Activated T-cell treated with anti-CD3 and anti-CD28 coated beads, Interleukin-2, amount 50 U/mL, for 72 hours (primary cell): ENCODE results near the gene CST3. TPM values are rescaled to one million over a fixed set of nuclear protein-coding genes. Genes with fewer than 3 reads are reported as not detected.
"Not testable (repeated sequence)": the region's sequence is repeated elsewhere in the genome, so short reads cannot be mapped to it uniquely, and the experiment has no call there.

ENCODE experiments used
- ATAC-seq, 2 donors: fragments of 150-1000 bp; cut with Tn5 transposase; replicated peaks in 1 of 2; 2 replicates each; pipeline ENCODE4 v1.10.0; 2021; ENCODE audit warnings: moderate library complexity in 2 of 2, mild to moderate bottlenecking in 1 of 2
- DNase-seq, 2 donors: peaks; one replicate each; pipeline ENCODE4 v3.0.0; 2021 to 2022; ENCODE audit warnings: mixed read lengths in 1 of 2
- H3K27ac Mint-ChIP-seq: one replicate; pipeline ENCODE4 v1.8.0; 2022; ENCODE audit warnings: mild to moderate bottlenecking, moderate library complexity, mixed read lengths
- H3K27me3 Mint-ChIP-seq: one replicate; pipeline ENCODE4 v1.8.0; 2022; ENCODE audit warnings: low read depth, mixed read lengths
- H3K36me3 Mint-ChIP-seq, 2 donors: one replicate each; pipeline ENCODE4 v1.8.0; 2022; ENCODE audit warnings: mixed read lengths in 2 of 2, mild to moderate bottlenecking in 1 of 2; ENCODE audit not compliant: insufficient read depth in 2 of 2
- H3K4me1 Mint-ChIP-seq: one replicate; pipeline ENCODE4 v1.8.0; 2022; ENCODE audit warnings: low read depth, mixed read lengths
- H3K4me3 Mint-ChIP-seq, 2 donors: one replicate each; pipeline ENCODE4 v1.8.0; 2022; ENCODE audit warnings: mild to moderate bottlenecking in 2 of 2, mixed read lengths in 2 of 2, moderate library complexity in 2 of 2
- H3K9me3 Mint-ChIP-seq, 2 donors: one replicate each; pipeline ENCODE4 v1.8.0; 2022; ENCODE audit warnings: mixed read lengths in 2 of 2
- total RNA-seq, 2 donors: library from RNA; stranded (reverse); gene quantifications; one replicate each; pipeline ENCODE4 v1.2.3, GENCODE V29; 2022

The CST3 gene, protein sequence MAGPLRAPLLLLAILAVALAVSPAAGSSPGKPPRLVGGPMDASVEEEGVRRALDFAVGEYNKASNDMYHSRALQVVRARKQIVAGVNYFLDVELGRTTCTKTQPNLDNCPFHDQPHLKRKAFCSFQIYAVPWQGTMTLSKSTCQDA
- under 1 TPM; 0.22 to 0.30 TPM for total RNA-seq

DNA sequence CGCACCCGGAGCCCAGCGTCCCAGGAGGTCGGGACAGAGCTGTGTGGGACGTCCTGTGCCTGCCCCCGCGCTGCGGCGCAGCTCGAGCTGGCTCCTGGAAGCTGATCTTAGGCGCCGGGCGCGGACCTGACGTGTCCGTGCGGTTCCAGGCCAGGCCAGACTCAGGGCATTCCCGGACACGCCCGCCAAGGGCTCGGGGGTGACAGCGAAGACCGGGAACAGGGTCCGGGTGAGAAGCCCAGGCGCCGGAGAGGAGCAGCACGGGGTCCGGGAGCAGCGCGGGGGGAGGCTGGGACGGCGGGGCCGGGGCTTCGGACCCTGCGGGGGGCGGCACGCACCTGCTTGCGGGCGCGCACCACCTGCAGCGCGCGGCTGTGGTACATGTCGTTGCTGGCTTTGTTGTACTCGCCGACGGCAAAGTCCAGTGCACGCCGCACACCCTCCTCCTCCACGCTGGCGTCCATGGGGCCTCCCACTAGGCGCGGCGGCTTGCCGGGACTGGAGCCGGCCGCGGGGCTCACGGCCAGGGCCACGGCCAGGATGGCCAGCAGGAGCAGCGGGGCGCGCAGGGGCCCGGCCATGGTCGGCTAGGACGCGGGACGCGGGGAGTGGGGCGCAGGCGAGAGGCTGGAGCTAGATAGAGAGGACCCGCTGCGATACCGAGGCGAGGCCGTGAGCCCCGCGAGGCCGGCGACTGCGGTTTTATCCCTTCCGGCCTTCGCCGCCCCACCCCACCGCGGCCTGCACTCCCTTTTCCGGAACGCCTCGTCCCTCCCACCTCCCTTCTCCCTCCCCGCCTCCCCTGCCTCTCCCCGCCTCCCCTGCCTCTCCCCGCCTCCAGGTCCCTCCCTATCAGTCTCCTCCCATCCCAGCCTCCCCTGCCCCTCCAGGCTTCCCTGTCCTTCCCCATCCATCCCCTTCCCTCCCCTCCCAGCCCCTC lies at the start of gene CST3:
Gene CST3 (minus strand): TSS at position 674 of the 940 bp plus-strand sequence. CDS start 93 bp downstream, at position 581.
- ATAC-seq, result peak in 1 of 2 donors; percentile 36
- H3K36me3 Mint-ChIP-seq, result no peaks in the 10 kb centered on the region
- no peaks in the 10 kb centered on the region for H3K9me3 Mint-ChIP-seq
- H3K27me3 Mint-ChIP-seq, result peaks cover 19% of the 10 kb centered on the region
- H3K27ac Mint-ChIP-seq, result no peak within 1 kb of the TSS
- H3K4me1 Mint-ChIP-seq, result peaks cover 5% of the 10 kb centered on the region
- H3K4me3 Mint-ChIP-seq, result peak within 1 kb of the TSS; percentile 58 to 62
- peak in 1 of 2 donors; percentile 5 for DNase-seq

DNA sequence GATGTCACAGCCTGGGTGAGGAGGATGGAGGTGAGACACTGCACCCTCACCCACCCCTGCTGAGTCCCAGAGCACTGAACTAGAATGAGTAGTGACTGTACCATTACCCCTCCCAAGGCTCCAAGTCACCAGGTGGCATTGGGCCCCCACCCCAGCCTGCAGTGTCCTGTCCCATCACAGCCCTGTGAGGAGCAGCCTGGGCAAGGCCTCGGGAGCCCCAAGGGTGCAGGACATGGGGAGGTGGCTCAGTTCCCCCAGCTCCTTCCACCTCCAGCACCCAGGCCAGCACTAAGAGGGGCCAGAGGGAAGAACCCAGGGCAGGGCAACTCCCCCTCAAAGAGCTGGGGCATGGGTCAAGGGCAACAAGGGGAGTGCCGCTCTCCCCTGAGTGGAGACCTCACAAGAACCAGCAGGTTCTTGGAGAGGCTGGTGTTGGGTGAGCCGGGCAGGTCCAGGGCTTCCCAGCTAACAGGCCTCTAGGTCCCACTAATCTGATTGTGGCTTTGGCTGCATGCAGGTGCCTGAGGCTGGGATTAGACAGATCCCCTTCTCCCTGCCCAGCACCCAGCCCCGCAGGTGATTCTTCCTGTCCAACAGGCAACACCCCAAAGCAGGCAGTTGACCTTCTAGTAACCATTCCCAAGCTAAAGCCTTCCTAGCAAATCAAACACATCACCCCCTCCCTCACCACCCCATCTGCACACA lies 48.4 kb upstream of the CST3 start:
- no peak overlapping the region for H3K27ac Mint-ChIP-seq
- no peaks in the 10 kb centered on the region for H3K4me1 Mint-ChIP-seq
- no peaks in the 10 kb centered on the region for H3K36me3 Mint-ChIP-seq

GRCh38 chr20:23685529-23685896 lies 47.8 kb upstream of the CST3 start:
- H3K27me3 Mint-ChIP-seq, DNase-seq, H3K36me3 Mint-ChIP-seq, H3K4me1 Mint-ChIP-seq, H3K27ac Mint-ChIP-seq, H3K9me3 Mint-ChIP-seq, ATAC-seq, H3K4me3 Mint-ChIP-seq: not testable (repeated sequence)

More for the DNA sequence above, 48.4 kb upstream of the CST3 start:
- Mint-ChIP-seq H3K9me3 (no peaks in the 10 kb centered on the region), H3K4me3 (no peak overlapping the region), H3K27me3 (no peaks in the 10 kb centered on the region)
- no peak for DNase-seq
- ATAC-seq, result no peak

GRCh38 chr20:23684261-23684660 lies 46.5 kb upstream of the CST3 start:
- H3K4me1 Mint-ChIP-seq, result no peaks in the 10 kb centered on the region
- no peak for ATAC-seq

DNA sequence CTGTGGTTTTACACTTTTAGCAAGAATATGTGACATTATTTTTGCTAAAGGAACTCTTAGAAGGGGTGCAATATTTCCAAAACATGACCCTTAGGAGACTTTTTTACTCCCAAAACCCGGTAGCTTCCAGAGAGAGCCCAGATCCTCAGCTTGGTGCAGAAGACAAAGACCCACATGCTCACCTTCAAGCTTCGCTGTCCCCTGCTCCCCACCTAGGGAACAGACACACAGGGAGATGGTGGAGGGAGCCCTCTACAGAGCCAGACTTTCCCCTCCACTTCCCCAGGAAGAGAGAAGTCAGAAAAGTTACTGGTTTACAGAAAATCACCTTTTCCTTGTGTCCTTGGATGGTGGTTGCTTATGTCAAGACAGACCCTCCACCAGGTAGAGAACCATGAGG lies 46.1 kb upstream of the CST3 start:
- no peaks in the 10 kb centered on the region for H3K36me3 Mint-ChIP-seq
- no peak overlapping the region for H3K4me3 Mint-ChIP-seq
- no peaks in the 10 kb centered on the region for H3K4me1 Mint-ChIP-seq
- no peaks in the 10 kb centered on the region for H3K27me3 Mint-ChIP-seq
- no peak overlapping the region for H3K27ac Mint-ChIP-seq
- DNase-seq (no peak), ATAC-seq (no peak)
- H3K9me3 Mint-ChIP-seq, result no peaks in the 10 kb centered on the region

More at GRCh38 chr20:23684261-23684660, 46.5 kb upstream of the CST3 start:
- DNase-seq, result no peak
- Mint-ChIP-seq H3K27ac (no peak overlapping the region), H3K9me3 (no peaks in the 10 kb centered on the region), H3K4me3 (no peak overlapping the region), H3K27me3 (no peaks in the 10 kb centered on the region), H3K36me3 (no peaks in the 10 kb centered on the region)

DNA sequence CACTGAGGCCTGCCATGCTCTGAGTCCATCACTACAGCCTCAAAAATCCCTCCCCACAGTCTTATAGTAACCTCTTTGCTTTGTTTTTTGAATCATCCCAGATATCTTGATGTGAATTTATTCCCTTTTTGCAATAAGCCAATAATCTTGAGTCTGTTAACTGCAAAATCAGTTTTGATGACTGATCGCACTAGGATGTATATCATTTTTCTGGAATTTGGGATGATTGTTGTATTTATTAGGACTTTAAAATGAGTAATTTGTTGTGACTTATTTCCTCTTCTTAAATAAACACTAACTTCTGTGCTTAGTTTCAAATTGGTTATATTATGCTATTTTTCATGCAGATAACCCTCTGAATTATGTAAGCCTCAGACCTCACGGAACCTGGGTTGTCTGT lies 45.5 kb upstream of the CST3 start:
- H3K9me3 Mint-ChIP-seq, result no peaks in the 10 kb centered on the region
- DNase-seq (no peak), ATAC-seq (no peak)
- H3K36me3 Mint-ChIP-seq, result no peaks in the 10 kb centered on the region
- no peak overlapping the region for H3K4me3 Mint-ChIP-seq
- no peak overlapping the region for H3K27ac Mint-ChIP-seq
- H3K4me1 Mint-ChIP-seq, result no peaks in the 10 kb centered on the region
- no peaks in the 10 kb centered on the region for H3K27me3 Mint-ChIP-seq

DNA sequence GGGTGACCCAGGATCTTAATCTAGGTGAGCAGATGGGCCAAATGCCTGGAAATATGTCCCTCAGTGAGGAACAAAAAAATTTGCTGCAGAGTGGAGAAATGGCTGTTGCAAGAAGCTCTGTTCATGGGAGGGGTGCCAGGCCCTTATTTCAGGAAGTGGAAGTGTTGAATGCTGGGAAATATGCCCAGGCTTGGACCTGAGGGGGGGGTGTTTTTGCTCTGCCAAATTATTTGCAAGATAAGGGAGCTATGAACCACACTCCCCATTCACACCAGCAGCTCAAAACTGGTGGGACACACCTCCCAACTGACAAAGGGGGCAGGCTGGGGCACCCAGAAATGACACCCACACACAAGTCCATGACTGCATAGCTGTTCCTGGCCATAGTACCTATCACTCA lies 42.4 kb upstream of the CST3 start:
- ATAC-seq, result no peak
- Mint-ChIP-seq H3K9me3 (no peaks in the 10 kb centered on the region), H3K27ac (no peak overlapping the region), H3K4me3 (no peak overlapping the region), H3K4me1 (no peaks in the 10 kb centered on the region), H3K27me3 (no peaks in the 10 kb centered on the region), H3K36me3 (no peaks in the 10 kb centered on the region)
- DNase-seq, result no peak

GRCh38 chr20:23679133-23680092 lies 41.7 kb upstream of the CST3 start:
- Mint-ChIP-seq H3K36me3 (no peaks in the 10 kb centered on the region), H3K4me3 (no peak overlapping the region), H3K4me1 (no peaks in the 10 kb centered on the region), H3K27me3 (no peaks in the 10 kb centered on the region), H3K27ac (no peak overlapping the region), H3K9me3 (no peaks in the 10 kb centered on the region)
- ATAC-seq (no peak), DNase-seq (no peak)

DNA sequence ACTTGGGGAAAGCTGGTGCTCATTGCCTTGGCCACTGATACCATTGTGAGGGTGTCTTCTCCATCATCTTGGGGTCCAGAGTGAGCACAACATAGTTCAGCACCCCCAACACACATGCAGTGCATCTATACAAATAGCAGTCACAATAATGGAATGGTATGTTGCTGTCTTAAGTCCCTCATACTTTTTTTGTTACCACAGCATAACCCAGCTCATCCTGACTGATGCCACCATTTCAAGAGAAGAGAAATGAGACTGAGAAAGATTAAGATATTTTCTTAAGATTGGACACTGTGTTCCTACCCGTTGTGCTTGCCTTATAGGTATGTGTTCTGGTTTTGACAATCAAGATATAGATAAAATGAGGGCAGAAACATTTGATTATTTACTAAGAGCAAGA lies 35.5 kb upstream of the CST3 start:
- no peak for ATAC-seq
- H3K4me1 Mint-ChIP-seq, result no peaks in the 10 kb centered on the region
- DNase-seq, result no peak
- no peaks in the 10 kb centered on the region for H3K27me3 Mint-ChIP-seq
- H3K27ac Mint-ChIP-seq, result no peak overlapping the region
- peaks cover 0 to 3% of the 10 kb centered on the region in 2 donors for H3K9me3 Mint-ChIP-seq
- H3K36me3 Mint-ChIP-seq, result no peaks in the 10 kb centered on the region
- H3K4me3 Mint-ChIP-seq, result no peak overlapping the region

GRCh38 chr20:23672158-23672557 lies 34.4 kb upstream of the CST3 start:
- peaks cover 0 to 3% of the 10 kb centered on the region in 2 donors for H3K9me3 Mint-ChIP-seq
- no peaks in the 10 kb centered on the region for H3K4me1 Mint-ChIP-seq
- H3K4me3 Mint-ChIP-seq, result no peak overlapping the region
- DNase-seq (no peak), ATAC-seq (no peak)
- H3K27ac Mint-ChIP-seq, result no peak overlapping the region
- H3K36me3 Mint-ChIP-seq, result no peaks in the 10 kb centered on the region
- H3K27me3 Mint-ChIP-seq, result no peaks in the 10 kb centered on the region

GRCh38 chr20:23671479-23671878 lies 33.7 kb upstream of the CST3 start:
- Mint-ChIP-seq H3K4me3 (no peak overlapping the region), H3K36me3 (no peaks in the 10 kb centered on the region), H3K4me1 (no peaks in the 10 kb centered on the region), H3K27ac (no peak overlapping the region), H3K9me3 (peaks cover 0 to 3% of the 10 kb centered on the region in 2 donors), H3K27me3 (no peaks in the 10 kb centered on the region)
- no peak for DNase-seq
- ATAC-seq, result no peak

GRCh38 chr20:23670361-23670760 lies 32.6 kb upstream of the CST3 start:
- no peak overlapping the region for H3K27ac Mint-ChIP-seq
- no peaks in the 10 kb centered on the region for H3K27me3 Mint-ChIP-seq
- ATAC-seq (no peak), DNase-seq (no peak)
- H3K36me3 Mint-ChIP-seq, result no peaks in the 10 kb centered on the region
- no peaks in the 10 kb centered on the region for H3K4me1 Mint-ChIP-seq
- H3K9me3 Mint-ChIP-seq, result peaks cover 0 to 3% of the 10 kb centered on the region in 2 donors
- no peak overlapping the region for H3K4me3 Mint-ChIP-seq
